Calu3 (cell line): Measurements from ENCODE around the gene SCGB1D1. TPM values are rescaled to one million over a fixed set of nuclear protein-coding genes. Genes with fewer than 3 reads are reported as not detected.
"Not testable (repeated sequence)": the region's sequence is repeated elsewhere in the genome, so short reads cannot be mapped to it uniquely, and the experiment has no call there.

ENCODE experiments used
- BruUV-seq: library from RNA; stranded (reverse); fragments of 400-500 nt; replicated peaks from 2 replicates; lab custom pipeline; 2021; lab: Mats Ljungman, UMichigan
- CTCF ChIA-PET: fragments of 300-600 bp; sonication (Branson Sonifier 250); formaldehyde crosslinking; loops from one replicate; lab custom pipeline; 2022; ENCODE audit warnings: antibody characterized with exemption; lab: Charles Lee
- DNase-seq: peaks from one replicate; pipeline ENCODE4 v3.0.0; 2022
- H3K27ac Mint-ChIP-seq: one replicate; pipeline ENCODE4 v1.8.0; 2022; ENCODE audit warnings: mixed read lengths; ENCODE audit not compliant: unreplicated experiment
- H3K27me3 Mint-ChIP-seq: one replicate; pipeline ENCODE4 v1.8.0; 2022; ENCODE audit warnings: mixed read lengths; ENCODE audit not compliant: unreplicated experiment
- H3K36me3 Mint-ChIP-seq: one replicate; pipeline ENCODE4 v1.8.0; 2022; ENCODE audit warnings: mild to moderate bottlenecking, moderate library complexity, mixed read lengths; ENCODE audit not compliant: insufficient read depth, unreplicated experiment
- H3K4me1 Mint-ChIP-seq: one replicate; pipeline ENCODE4 v1.8.0; 2022; ENCODE audit warnings: mild to moderate bottlenecking, low read depth, mixed read lengths; ENCODE audit not compliant: unreplicated experiment
- H3K4me3 Mint-ChIP-seq: one replicate; pipeline ENCODE4 v1.8.0; 2022; ENCODE audit warnings: mild to moderate bottlenecking, low read depth, moderate library complexity, mixed read lengths; ENCODE audit not compliant: unreplicated experiment
- H3K9me3 Mint-ChIP-seq: one replicate; pipeline ENCODE4 v1.8.0; 2022; ENCODE audit warnings: low read depth, mixed read lengths; ENCODE audit not compliant: unreplicated experiment
- intact Hi-C: fragments of 100-400 bp; cut with micrococcal nuclease; formaldehyde crosslinking; loops from one replicate; pipeline ENCODE4 v1.10.0; 2022; ENCODE audit not compliant: unreplicated experiment
- total RNA-seq: library from RNA; stranded (reverse); gene quantifications from 2 replicates; pipeline ENCODE4 v1.2.3, GENCODE V29; 2022
- TF ChIP-seq, protein P1 (sequence below): fragments of 200-600 bp; IDR thresholded peaks from one replicate; pipeline ENCODE4 v1.8.0; 2022; ENCODE audit warnings: antibody characterized with exemption; ENCODE audit not compliant: unreplicated experiment

Gene SCGB1D1
- total RNA-seq, 1 experiment from 2014 or later, result not detected

DNA sequence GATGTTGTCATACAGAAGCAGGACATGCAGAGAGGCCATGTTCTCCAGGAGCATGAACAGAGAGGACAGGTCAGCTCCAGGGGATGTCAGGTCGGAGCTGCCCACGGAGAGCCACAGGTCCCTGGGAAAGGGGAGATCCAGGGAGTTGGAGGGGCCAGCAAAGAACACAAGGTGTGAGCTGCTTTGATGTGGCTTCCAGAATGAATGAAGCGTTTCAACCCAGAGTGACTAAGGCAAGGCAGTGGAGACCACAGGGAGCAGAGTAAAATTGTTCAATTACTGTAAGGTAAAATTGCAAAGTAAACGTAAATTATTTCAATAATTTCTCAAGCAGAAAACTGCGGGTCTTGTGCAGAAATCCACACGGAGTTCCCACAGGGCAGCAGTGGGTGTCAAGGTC is 12.9 kb downstream of the SCGB1D1 start:
- H3K4me3 Mint-ChIP-seq, result no peak overlapping the region
- CTCF ChIA-PET, result no interaction called here
- DNase-seq, result no peak
- no TSS peak for BruUV-seq
- H3K27ac Mint-ChIP-seq, result no peak overlapping the region
- H3K27me3 Mint-ChIP-seq, result peaks cover 82% of the 10 kb centered on the region
- no peaks in the 10 kb centered on the region for H3K9me3 Mint-ChIP-seq
- intact Hi-C loops, result no loop called here
- TF ChIP-seq, protein P1, sequence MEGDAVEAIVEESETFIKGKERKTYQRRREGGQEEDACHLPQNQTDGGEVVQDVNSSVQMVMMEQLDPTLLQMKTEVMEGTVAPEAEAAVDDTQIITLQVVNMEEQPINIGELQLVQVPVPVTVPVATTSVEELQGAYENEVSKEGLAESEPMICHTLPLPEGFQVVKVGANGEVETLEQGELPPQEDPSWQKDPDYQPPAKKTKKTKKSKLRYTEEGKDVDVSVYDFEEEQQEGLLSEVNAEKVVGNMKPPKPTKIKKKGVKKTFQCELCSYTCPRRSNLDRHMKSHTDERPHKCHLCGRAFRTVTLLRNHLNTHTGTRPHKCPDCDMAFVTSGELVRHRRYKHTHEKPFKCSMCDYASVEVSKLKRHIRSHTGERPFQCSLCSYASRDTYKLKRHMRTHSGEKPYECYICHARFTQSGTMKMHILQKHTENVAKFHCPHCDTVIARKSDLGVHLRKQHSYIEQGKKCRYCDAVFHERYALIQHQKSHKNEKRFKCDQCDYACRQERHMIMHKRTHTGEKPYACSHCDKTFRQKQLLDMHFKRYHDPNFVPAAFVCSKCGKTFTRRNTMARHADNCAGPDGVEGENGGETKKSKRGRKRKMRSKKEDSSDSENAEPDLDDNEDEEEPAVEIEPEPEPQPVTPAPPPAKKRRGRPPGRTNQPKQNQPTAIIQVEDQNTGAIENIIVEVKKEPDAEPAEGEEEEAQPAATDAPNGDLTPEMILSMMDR, result no peak
- H3K4me1 Mint-ChIP-seq, result no peaks in the 10 kb centered on the region
- no peaks in the 10 kb centered on the region for H3K36me3 Mint-ChIP-seq

- intact Hi-C loops, result no loop called here
- no TSS peak for BruUV-seq
- no peak for DNase-seq
- H3K27ac Mint-ChIP-seq, result no peak overlapping the region
- H3K9me3 Mint-ChIP-seq, result no peaks in the 10 kb centered on the region
- no peaks in the 10 kb centered on the region for H3K36me3 Mint-ChIP-seq
- TF ChIP-seq, protein P1, result no peak
- no peaks in the 10 kb centered on the region for H3K4me1 Mint-ChIP-seq
- H3K27me3 Mint-ChIP-seq, result peaks cover 82% of the 10 kb centered on the region
- no peak overlapping the region for H3K4me3 Mint-ChIP-seq
- CTCF ChIA-PET, result no interaction called here
Measured at GRCh38 chr11:62204430-62204829, 14.4 kb downstream of the SCGB1D1 start.

DNA sequence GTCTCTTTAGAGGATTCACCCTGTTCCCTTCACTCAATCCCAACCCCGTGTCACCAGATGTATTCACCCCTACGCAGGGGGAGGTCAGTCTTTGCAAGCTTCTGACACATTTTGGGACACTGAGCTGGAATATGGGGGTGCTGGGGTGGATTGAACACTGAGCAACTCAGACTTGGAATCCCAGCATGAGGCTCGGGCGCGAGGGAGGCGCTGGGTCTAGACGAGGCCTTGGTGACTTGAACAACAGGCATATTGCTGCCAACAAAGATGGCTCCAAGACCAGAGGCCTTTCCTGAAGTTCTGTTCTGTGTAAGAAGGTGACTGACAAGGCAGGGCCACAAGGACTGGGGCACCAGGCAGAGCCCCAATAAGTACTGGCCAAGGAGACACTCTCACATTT is 15.4 kb downstream of the SCGB1D1 start:
- CTCF ChIA-PET, result interaction anchor here (0.5 kb wide), 1 partner anchor 151 kb away, joined by 3 read pairs; no protein-coding TSS in a partner anchor
- H3K27ac Mint-ChIP-seq, result no peak overlapping the region
- H3K9me3 Mint-ChIP-seq, result no peaks in the 10 kb centered on the region

GRCh38 chr11:62206276-62207066 is 16.5 kb downstream of the SCGB1D1 start:
- intact Hi-C loops, BruUV-seq, H3K27ac Mint-ChIP-seq, H3K36me3 Mint-ChIP-seq, H3K4me1 Mint-ChIP-seq, DNase-seq, CTCF ChIA-PET, H3K9me3 Mint-ChIP-seq, H3K4me3 Mint-ChIP-seq: not testable (repeated sequence)
- H3K27me3 Mint-ChIP-seq, result peaks cover 62% of the 10 kb centered on the region

More for the DNA sequence above, 15.4 kb downstream of the SCGB1D1 start:
- intact Hi-C loops, result no loop called here
- Mint-ChIP-seq H3K4me3 (no peak overlapping the region), H3K27me3 (peaks cover 72% of the 10 kb centered on the region), H3K36me3 (no peaks in the 10 kb centered on the region), H3K4me1 (no peaks in the 10 kb centered on the region)
- TF ChIP-seq, protein P1, result no peak
- no peak for DNase-seq
- BruUV-seq, result no TSS peak

DNA sequence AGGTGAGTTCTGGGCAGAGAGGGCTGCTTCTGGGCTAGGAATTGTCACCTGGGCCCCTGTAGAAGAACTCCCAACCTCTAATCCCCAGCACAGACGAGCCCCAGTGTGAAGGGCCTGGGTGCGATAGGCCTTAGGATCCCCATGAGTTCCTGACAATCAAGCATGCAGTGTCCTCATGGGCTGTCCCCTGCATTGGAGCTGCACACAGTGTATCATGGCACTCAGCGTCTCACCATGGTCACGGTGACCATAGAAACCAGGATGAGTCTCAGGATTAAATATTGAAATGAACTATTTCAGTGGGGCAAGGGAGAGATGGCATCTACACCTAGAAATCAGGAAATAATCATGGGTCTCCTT is 18.7 kb downstream of the SCGB1D1 start:
- CTCF ChIA-PET, result no interaction called here
- Mint-ChIP-seq H3K27me3 (peaks cover 46% of the 10 kb centered on the region), H3K4me1 (no peaks in the 10 kb centered on the region), H3K9me3 (no peaks in the 10 kb centered on the region), H3K27ac (no peak overlapping the region), H3K36me3 (no peaks in the 10 kb centered on the region), H3K4me3 (no peak overlapping the region)
- intact Hi-C loops, result loop anchor here (1.0 kb wide), 1 partner anchor 37 kb away; no protein-coding TSS in a partner anchor
- BruUV-seq, result no TSS peak
- TF ChIP-seq, protein P1, result no peak
- no peak for DNase-seq
